Measurements from ENCODE around the gene PRKN. TPM values are rescaled to one million over a fixed set of nuclear protein-coding genes. Genes with fewer than 3 reads are reported as not detected.
A peak's percentile ranks its signal among the peaks of the same experiment; 100 is the strongest.

Gene PRKN
- total and polyA plus RNA-seq, 2 donors (not counting 1 experiment from before 2014, with no cell fraction given), result 0.43 to 4.6 TPM

- TF ChIP-seq EZH2 (IDR thresholded peaks at IDR 0.05; ENCODE audit: low read length, missing control alignments) (no peak), CTCF (conservative IDR thresholded peaks at IDR 0.05 in 1 of 2, IDR thresholded peaks at IDR 0.05 in 1 of 2; ENCODE audit: low read depth in 1 of 2, low read length in 2 of 2) (peak in 1 of 2 donors; percentile 63)
- no peaks in the 10 kb centered on the region for H3K36me3 ChIP-seq (ENCODE audit: control insufficient read depth, insufficient read depth, low read length)
- no peak overlapping the region for H3K4me3 ChIP-seq (replicated peaks in 1 of 4; ENCODE audit: control extremely low read depth in 1 of 4, insufficient read depth in 1 of 4, low read depth in 3 of 4, low read length in 4 of 4)
- no peak overlapping the region for H3K4me2 ChIP-seq (ENCODE audit: extremely low read depth, insufficient read depth, low read length)
- no peak overlapping the region for H3K27ac ChIP-seq (ENCODE audit: insufficient read depth, low read length)
- no peaks in the 10 kb centered on the region for H3K79me2 ChIP-seq (ENCODE audit: control insufficient read depth, insufficient read depth, low read length)
- H3K4me1 ChIP-seq (ENCODE audit: control insufficient read depth, extremely low read depth, insufficient read depth, low read length), result no peaks in the 10 kb centered on the region
- no peak overlapping the region for H3K9ac ChIP-seq (ENCODE audit: insufficient read depth, low read length)
- H3K27me3 ChIP-seq (ENCODE audit: control insufficient read depth, insufficient read depth, low read length), result no peaks in the 10 kb centered on the region
- H2AFZ ChIP-seq (ENCODE audit: low read length), result no peak overlapping the region
- no peaks in the 10 kb centered on the region for H3K9me3 ChIP-seq (ENCODE audit: control insufficient read depth, insufficient read depth, low read depth, low read length)
- no peaks in the 10 kb centered on the region for H4K20me1 ChIP-seq (ENCODE audit: control insufficient read depth, extremely low read depth, insufficient read depth, low read length)
- DNase-seq (ENCODE audit: low read depth in 2 of 2), result peak; percentile 11 to 33
Measured at GRCh38 chr6:161748535-161749416, 978.8 kb downstream of the PRKN start.

DNA sequence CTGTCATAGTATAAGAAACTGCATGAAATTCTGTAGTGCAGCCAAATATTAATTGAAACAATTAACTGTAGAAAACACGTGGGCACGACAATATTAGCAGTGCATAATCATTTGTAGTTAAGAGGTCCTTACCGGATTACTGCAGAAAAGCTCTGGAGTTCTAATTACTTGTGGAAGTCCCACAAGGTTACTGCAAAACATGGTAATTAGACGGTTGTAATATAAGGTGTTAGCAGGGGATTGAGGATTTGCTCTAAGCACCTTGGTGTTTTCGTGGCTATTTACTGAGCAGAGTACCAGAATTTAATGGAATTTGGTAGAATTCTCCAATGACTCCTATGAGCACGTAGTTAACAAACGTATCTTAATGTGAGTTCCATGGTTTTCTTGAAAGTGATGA is 980.1 kb downstream of the PRKN start:
- H3K79me2 ChIP-seq (ENCODE audit: control insufficient read depth, insufficient read depth, low read length), result no peaks in the 10 kb centered on the region

More for the DNA sequence above, 980.1 kb downstream of the PRKN start:
- TF ChIP-seq EZH2 (IDR thresholded peaks at IDR 0.05; ENCODE audit: low read length, missing control alignments) (no peak), CTCF (conservative IDR thresholded peaks at IDR 0.05 in 1 of 2, IDR thresholded peaks at IDR 0.05 in 1 of 2; ENCODE audit: low read depth in 1 of 2, low read length in 2 of 2) (no peak)
- DNase-seq (ENCODE audit: low read depth in 2 of 2), result no peak
- Histone ChIP-seq H4K20me1 (ENCODE audit: control insufficient read depth, extremely low read depth, insufficient read depth, low read length) (no peaks in the 10 kb centered on the region), H3K4me1 (ENCODE audit: control insufficient read depth, extremely low read depth, insufficient read depth, low read length) (no peaks in the 10 kb centered on the region), H3K9ac (ENCODE audit: insufficient read depth, low read length) (no peak overlapping the region), H3K27ac (ENCODE audit: insufficient read depth, low read length) (no peak overlapping the region), H3K4me2 (ENCODE audit: extremely low read depth, insufficient read depth, low read length) (no peak overlapping the region), H3K9me3 (ENCODE audit: control insufficient read depth, insufficient read depth, low read depth, low read length) (no peaks in the 10 kb centered on the region), H3K36me3 (ENCODE audit: control insufficient read depth, insufficient read depth, low read length) (no peaks in the 10 kb centered on the region), H2AFZ (ENCODE audit: low read length) (no peak overlapping the region), H3K4me3 (replicated peaks in 1 of 4; ENCODE audit: control extremely low read depth in 1 of 4, insufficient read depth in 1 of 4, low read depth in 3 of 4, low read length in 4 of 4) (no peak overlapping the region), H3K27me3 (ENCODE audit: control insufficient read depth, insufficient read depth, low read length) (no peaks in the 10 kb centered on the region)

Data from fibroblast of lung (primary cell).